Left ventricle myocardium inferior (tissue), 1 donor: ENCODE results near the gene IFNL2. TPM values are rescaled to one million over a fixed set of nuclear protein-coding genes. Genes with fewer than 3 reads are reported as not detected.
"Not testable (repeated sequence)": the region's sequence is repeated elsewhere in the genome, so short reads cannot be mapped to it uniquely, and the experiment has no call there.

Source experiments
- DNase-seq: peaks from one replicate; pipeline ENCODE4 v3.0.0-alpha.2; 2020
- H3K27ac ChIP-seq: fragments of 200-600 bp; replicated peaks from 2 replicates; pipeline ENCODE4 v1.8.0; 2021
- H3K27me3 ChIP-seq: fragments of 200-600 bp; 2 replicates; pipeline ENCODE4 v1.8.0; 2021; ENCODE audit warnings: low read depth
- H3K36me3 ChIP-seq: fragments of 200-600 bp; 2 replicates; pipeline ENCODE4 v1.8.0; 2021
- H3K4me1 ChIP-seq: fragments of 200-600 bp; 2 replicates; pipeline ENCODE4 v1.8.0; 2021
- H3K4me3 ChIP-seq: fragments of 200-600 bp; 2 replicates; pipeline ENCODE4 v1.8.0; 2021; ENCODE audit warnings: mild to moderate bottlenecking, moderate library complexity
- H3K9me3 ChIP-seq: fragments of 200-600 bp; replicated peaks from 2 replicates; pipeline ENCODE4 v1.8.0; 2021
- CTCF ChIP-seq: fragments of 200-600 bp; IDR thresholded peaks from 2 replicates; pipeline ENCODE4 v1.8.0; 2021; ENCODE audit warnings: antibody characterized with exemption, mild to moderate bottlenecking, borderline replicate concordance
- intact Hi-C: fragments of 100-400 bp; cut with micrococcal nuclease; formaldehyde crosslinking; loops from one replicate; pipeline ENCODE4 v1.11.0; 2022
- long read RNA-seq: library from polyadenylated mRNA; unstranded; transcript quantifications from one replicate; pipeline ENCODE4 v2.0.0, GENCODE V29; 2021
- total RNA-seq: library from RNA; stranded (reverse); fragmentation: NEBNext Ultra II Directional; extraction: Animal tissue kit (Norgen Biotek cat#: 25700); gene quantifications from one replicate; pipeline ENCODE4 v1.2.1, GENCODE V29; 2021
- donor health status: DM: no; HTN: yes; CAD: no; lungs with severe emphysema.

IFNL2 gene
- not detected for total RNA-seq
- long read RNA-seq: 0 reads

GRCh38 chr19:39268085-39268484 lies at the start of gene IFNL2:
TSS of gene IFNL2 (plus strand) at chr19:39268396. CDS start at chr19:39268569, 173 bp downstream.
- DNase-seq, H3K4me3 ChIP-seq, H3K36me3 ChIP-seq, H3K9me3 ChIP-seq, intact Hi-C loops, H3K27ac ChIP-seq: not testable (repeated sequence)
- peaks cover 14% of the 10 kb centered on the region for H3K4me1 ChIP-seq
- H3K27me3 ChIP-seq: peaks cover 75% of the 10 kb centered on the region

- H3K27ac ChIP-seq, H3K4me3 ChIP-seq, DNase-seq, H3K36me3 ChIP-seq, intact Hi-C loops, H3K4me1 ChIP-seq: not testable (repeated sequence)
- peaks cover 28% of the 10 kb centered on the region for H3K9me3 ChIP-seq
- H3K27me3 ChIP-seq: peaks cover 94% of the 10 kb centered on the region
Measured at GRCh38 chr19:39219108-39219507, 49.1 kb upstream of the IFNL2 start.

GRCh38 chr19:39223703-39224279 lies 44.4 kb upstream of the IFNL2 start:
- Histone ChIP-seq H3K9me3 (no peaks in the 10 kb centered on the region), H3K4me3 (no peak overlapping the region), H3K36me3 (no peaks in the 10 kb centered on the region), H3K27ac (no peak overlapping the region), H3K4me1 (no peaks in the 10 kb centered on the region), H3K27me3 (peaks cover 93% of the 10 kb centered on the region)
- no peak for TF ChIP-seq CTCF
- DNase-seq: no peak
- intact Hi-C loops: no loop called here

- Histone ChIP-seq H3K4me1 (no peaks in the 10 kb centered on the region), H3K4me3 (no peak overlapping the region), H3K9me3 (no peaks in the 10 kb centered on the region), H3K36me3 (no peaks in the 10 kb centered on the region), H3K27me3 (peaks cover 83% of the 10 kb centered on the region), H3K27ac (no peak overlapping the region)
- intact Hi-C loops: no loop called here
- DNase-seq: no peak
- no peak for TF ChIP-seq CTCF
Measured at GRCh38 chr19:39224910-39225309, 43.3 kb upstream of the IFNL2 start.

GRCh38 chr19:39230096-39230764 lies 38.0 kb upstream of the IFNL2 start:
- intact Hi-C loops: no loop called here
- H3K36me3 ChIP-seq: no peaks in the 10 kb centered on the region
- DNase-seq: no peak
- H3K27ac ChIP-seq: no peak overlapping the region
- H3K9me3 ChIP-seq: no peaks in the 10 kb centered on the region
- H3K4me1 ChIP-seq: no peaks in the 10 kb centered on the region
- no peak for TF ChIP-seq CTCF
- peaks cover 83% of the 10 kb centered on the region for H3K27me3 ChIP-seq
- no peak overlapping the region for H3K4me3 ChIP-seq

GRCh38 chr19:39232708-39233107 lies 35.5 kb upstream of the IFNL2 start:
- no peak for DNase-seq
- Histone ChIP-seq H3K27ac (no peak overlapping the region), H3K4me1 (no peaks in the 10 kb centered on the region), H3K9me3 (no peaks in the 10 kb centered on the region), H3K36me3 (no peaks in the 10 kb centered on the region), H3K4me3 (no peak overlapping the region), H3K27me3 (peaks cover 86% of the 10 kb centered on the region)
- intact Hi-C loops: no loop called here
- TF ChIP-seq CTCF: no peak
